ENCODE results near the gene AS3MT.

AS3MT gene

DNA sequence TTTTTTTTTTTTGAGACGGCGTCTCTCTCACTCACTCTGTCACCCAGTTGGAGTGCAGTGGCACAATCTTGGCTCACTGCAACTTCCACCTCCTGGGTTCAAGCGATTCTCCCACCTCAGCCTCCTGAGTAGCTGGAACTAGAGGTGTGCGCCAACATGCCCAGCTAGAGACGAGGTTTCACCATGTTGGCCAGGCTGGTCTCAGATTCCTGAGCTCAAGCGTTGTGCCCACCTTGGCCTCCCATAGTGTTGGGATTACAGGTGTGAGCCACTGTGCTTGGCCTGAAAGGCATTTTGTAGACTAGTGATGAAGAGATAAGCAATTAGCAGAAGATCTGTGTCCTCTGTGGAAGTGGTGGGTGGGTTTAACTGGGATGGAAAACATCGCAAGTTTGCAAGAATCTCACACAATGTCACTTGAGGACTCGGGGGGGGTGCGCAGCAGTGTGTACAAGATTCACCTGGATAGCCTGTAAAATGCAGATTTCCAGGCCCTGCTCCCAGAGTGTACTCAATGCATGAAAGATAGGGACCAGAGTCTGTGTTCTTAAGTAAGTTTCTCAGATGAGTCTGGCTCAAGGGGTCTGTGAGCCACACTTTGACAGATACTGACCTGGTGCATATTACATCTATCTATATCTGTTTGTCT lies 43.0 kb upstream of the AS3MT start:
- Histone ChIP-seq H3K4me2 (ENCODE audit: low read length, poor library complexity, severe bottlenecking) (no peak overlapping the region), H3K4me1 (ENCODE audit: control insufficient read depth, insufficient read depth, low read depth, low read length) (no peaks in the 10 kb centered on the region), H3K27ac (ENCODE audit: low read length, poor library complexity, severe bottlenecking) (no peak overlapping the region), H3K36me3 (ENCODE audit: control insufficient read depth in 1 of 2, insufficient read depth in 2 of 2, low read depth in 1 of 2, low read length in 2 of 2) (no peaks in the 10 kb centered on the region), H3K18ac (ENCODE audit: low read depth in 1 of 2, low read length in 2 of 2) (no peak overlapping the region), H4K8ac (ENCODE audit: low read length) (no peak overlapping the region), H2AFZ (ENCODE audit: low read depth, low read length) (no peak overlapping the region), H3K9ac (ENCODE audit: low read length) (no peak overlapping the region), H3K23ac (ENCODE audit: low read length in 2 of 2) (no peak overlapping the region), H3K14ac (ENCODE audit: low read length in 2 of 2) (no peak overlapping the region), H2AK5ac (ENCODE audit: low read length, severe bottlenecking) (no peak overlapping the region), H3K4me3 (ENCODE audit: insufficient read depth in 1 of 2, low read depth in 1 of 2, low read length in 2 of 2) (no peak overlapping the region), H3K79me1 (replicated peaks; ENCODE audit: low read length, poor library complexity, severe bottlenecking) (no peaks in the 10 kb centered on the region), H2BK120ac (ENCODE audit: low read depth, low read length) (no peak overlapping the region), H2BK15ac (ENCODE audit: low read depth, poor library complexity, severe bottlenecking) (no peak overlapping the region), H4K91ac (ENCODE audit: low read length) (no peak overlapping the region), H2BK12ac (ENCODE audit: low read length in 2 of 2) (no peak overlapping the region), H2BK5ac (ENCODE audit: low read depth, low read length, poor library complexity, severe bottlenecking) (no peak overlapping the region), H3K9me3 (ENCODE audit: control insufficient read depth, low read length) (no peaks in the 10 kb centered on the region), H3K27me3 (ENCODE audit: control insufficient read depth in 1 of 2, insufficient read depth in 1 of 2, low read length in 2 of 2) (peaks cover 0 to 8% of the 10 kb centered on the region in 2 experiments), H3K4ac (ENCODE audit: low read depth in 1 of 2, low read length in 2 of 2) (no peak overlapping the region)
- 92% methylated on average over 9 of the region's 9 CpGs for WGBS
- DNase-seq = no peak

GRCh38 chr10:102827597-102827975 lies 41.7 kb upstream of the AS3MT start:
- DNase-seq = no peak
- no peaks in the 10 kb centered on the region for H3K4me1 ChIP-seq (ENCODE audit: control insufficient read depth, insufficient read depth, low read depth, low read length)
- H3K9ac ChIP-seq (ENCODE audit: low read length) = no peak overlapping the region
- no peak overlapping the region for H3K4me3 ChIP-seq (ENCODE audit: insufficient read depth in 1 of 2, low read depth in 1 of 2, low read length in 2 of 2)
- no peaks in the 10 kb centered on the region for H3K79me1 ChIP-seq (replicated peaks; ENCODE audit: low read length, poor library complexity, severe bottlenecking)
- no peak overlapping the region for H2AFZ ChIP-seq (ENCODE audit: low read depth, low read length)
- no peaks in the 10 kb centered on the region for H3K9me3 ChIP-seq (ENCODE audit: control insufficient read depth, low read length)
- WGBS = 74% methylated on average over 5 of the region's 5 CpGs
- no peak overlapping the region for H3K18ac ChIP-seq (ENCODE audit: low read depth in 1 of 2, low read length in 2 of 2)
- H4K8ac ChIP-seq (ENCODE audit: low read length) = no peak overlapping the region
- no peak overlapping the region for H3K27ac ChIP-seq (ENCODE audit: low read length, poor library complexity, severe bottlenecking)
- no peak overlapping the region for H2BK15ac ChIP-seq (ENCODE audit: low read depth, poor library complexity, severe bottlenecking)
- no peak overlapping the region for H4K91ac ChIP-seq (ENCODE audit: low read length)
- H2AK5ac ChIP-seq (ENCODE audit: low read length, severe bottlenecking) = no peak overlapping the region
- H3K23ac ChIP-seq (ENCODE audit: low read length in 2 of 2) = no peak overlapping the region
- no peak overlapping the region for H2BK5ac ChIP-seq (ENCODE audit: low read depth, low read length, poor library complexity, severe bottlenecking)
- no peak overlapping the region for H3K14ac ChIP-seq (ENCODE audit: low read length in 2 of 2)
- no peak overlapping the region for H2BK120ac ChIP-seq (ENCODE audit: low read depth, low read length)
- peaks cover 0 to 8% of the 10 kb centered on the region in 2 experiments for H3K27me3 ChIP-seq (ENCODE audit: control insufficient read depth in 1 of 2, insufficient read depth in 1 of 2, low read length in 2 of 2)
- no peaks in the 10 kb centered on the region for H3K36me3 ChIP-seq (ENCODE audit: control insufficient read depth in 1 of 2, insufficient read depth in 2 of 2, low read depth in 1 of 2, low read length in 2 of 2)
- no peak overlapping the region for H2BK12ac ChIP-seq (ENCODE audit: low read length in 2 of 2)
- no peak overlapping the region for H3K4me2 ChIP-seq (ENCODE audit: low read length, poor library complexity, severe bottlenecking)
- H3K4ac ChIP-seq (ENCODE audit: low read depth in 1 of 2, low read length in 2 of 2) = no peak overlapping the region

GRCh38 chr10:102831322-102832071 lies 37.8 kb upstream of the AS3MT start:
- DNase-seq = no peak

GRCh38 chr10:102832248-102832647 lies 37.0 kb upstream of the AS3MT start:
- Histone ChIP-seq H3K4me2 (ENCODE audit: low read length, poor library complexity, severe bottlenecking) (no peak overlapping the region), H3K27me3 (ENCODE audit: control insufficient read depth in 1 of 2, insufficient read depth in 1 of 2, low read length in 2 of 2) (peaks cover 3 to 15% of the 10 kb centered on the region in 2 experiments), H2BK12ac (ENCODE audit: low read length in 2 of 2) (no peak overlapping the region), H3K9ac (ENCODE audit: low read length) (no peak overlapping the region), H2AK5ac (ENCODE audit: low read length, severe bottlenecking) (no peak overlapping the region), H2AFZ (ENCODE audit: low read depth, low read length) (no peak overlapping the region), H4K91ac (ENCODE audit: low read length) (no peak overlapping the region), H3K4ac (ENCODE audit: low read depth in 1 of 2, low read length in 2 of 2) (no peak overlapping the region), H3K4me3 (ENCODE audit: insufficient read depth in 1 of 2, low read depth in 1 of 2, low read length in 2 of 2) (no peak overlapping the region), H3K9me3 (ENCODE audit: control insufficient read depth, low read length) (peaks cover under 1% of the 10 kb centered on the region), H3K27ac (ENCODE audit: low read length, poor library complexity, severe bottlenecking) (no peak overlapping the region), H3K79me1 (replicated peaks; ENCODE audit: low read length, poor library complexity, severe bottlenecking) (no peaks in the 10 kb centered on the region), H3K23ac (ENCODE audit: low read length in 2 of 2) (no peak overlapping the region), H3K36me3 (ENCODE audit: control insufficient read depth in 1 of 2, insufficient read depth in 2 of 2, low read depth in 1 of 2, low read length in 2 of 2) (no peaks in the 10 kb centered on the region), H3K14ac (ENCODE audit: low read length in 2 of 2) (no peak overlapping the region), H2BK15ac (ENCODE audit: low read depth, poor library complexity, severe bottlenecking) (no peak overlapping the region), H3K4me1 (ENCODE audit: control insufficient read depth, insufficient read depth, low read depth, low read length) (no peaks in the 10 kb centered on the region), H2BK120ac (ENCODE audit: low read depth, low read length) (no peak overlapping the region), H3K18ac (ENCODE audit: low read depth in 1 of 2, low read length in 2 of 2) (no peak overlapping the region), H2BK5ac (ENCODE audit: low read depth, low read length, poor library complexity, severe bottlenecking) (no peak overlapping the region), H4K8ac (ENCODE audit: low read length) (no peak overlapping the region)
- no peak for DNase-seq
- WGBS = 88% methylated on average over 14 of the region's 14 CpGs

More at GRCh38 chr10:102831322-102832071, 37.8 kb upstream of the AS3MT start:
- Histone ChIP-seq H2BK15ac (ENCODE audit: low read depth, poor library complexity, severe bottlenecking) (no peak overlapping the region), H3K14ac (ENCODE audit: low read length in 2 of 2) (no peak overlapping the region), H3K36me3 (ENCODE audit: control insufficient read depth in 1 of 2, insufficient read depth in 2 of 2, low read depth in 1 of 2, low read length in 2 of 2) (no peaks in the 10 kb centered on the region), H3K9ac (ENCODE audit: low read length) (no peak overlapping the region), H3K27ac (ENCODE audit: low read length, poor library complexity, severe bottlenecking) (no peak overlapping the region), H4K91ac (ENCODE audit: low read length) (no peak overlapping the region), H2BK5ac (ENCODE audit: low read depth, low read length, poor library complexity, severe bottlenecking) (no peak overlapping the region), H3K79me1 (replicated peaks; ENCODE audit: low read length, poor library complexity, severe bottlenecking) (no peaks in the 10 kb centered on the region), H2BK120ac (ENCODE audit: low read depth, low read length) (no peak overlapping the region), H3K9me3 (ENCODE audit: control insufficient read depth, low read length) (no peaks in the 10 kb centered on the region), H3K4me3 (ENCODE audit: insufficient read depth in 1 of 2, low read depth in 1 of 2, low read length in 2 of 2) (no peak overlapping the region), H2AFZ (ENCODE audit: low read depth, low read length) (no peak overlapping the region), H3K27me3 (ENCODE audit: control insufficient read depth in 1 of 2, insufficient read depth in 1 of 2, low read length in 2 of 2) (peaks cover 3 to 11% of the 10 kb centered on the region in 2 experiments), H2BK12ac (ENCODE audit: low read length in 2 of 2) (no peak overlapping the region), H3K4me2 (ENCODE audit: low read length, poor library complexity, severe bottlenecking) (no peak overlapping the region), H3K23ac (ENCODE audit: low read length in 2 of 2) (no peak overlapping the region), H3K4me1 (ENCODE audit: control insufficient read depth, insufficient read depth, low read depth, low read length) (no peaks in the 10 kb centered on the region), H4K8ac (ENCODE audit: low read length) (no peak overlapping the region), H3K4ac (ENCODE audit: low read depth in 1 of 2, low read length in 2 of 2) (no peak overlapping the region), H3K18ac (ENCODE audit: low read depth in 1 of 2, low read length in 2 of 2) (no peak overlapping the region), H2AK5ac (ENCODE audit: low read length, severe bottlenecking) (no peak overlapping the region)
- 87% methylated on average over 12 of the region's 16 CpGs for WGBS

All from mesenchymal stem cell (in vitro differentiated cells and primary cell).